Liver (tissue), 9 donors: Measurements from ENCODE around the gene NFRKB. TPM values are rescaled to one million over a fixed set of nuclear protein-coding genes. Genes with fewer than 3 reads are reported as not detected.

Experiments used
- DNase-seq: peaks from one replicate; pipeline ENCODE4 v3.0.0-alpha.2; 2017; ENCODE audit warnings: low spot score
- H3K27ac ChIP-seq, 2 donors: one replicate each; pipeline ENCODE4 v1.7.0; 2013; ENCODE audit warnings: inconsistent platforms in 2 of 2, low read length in 2 of 2, control low read depth in 1 of 2, low read depth in 1 of 2, mild to moderate bottlenecking in 1 of 2
- H3K27me3 ChIP-seq, 4 donors: one replicate each; pipeline versions ENCODE4 v1.6.1 to v1.7.0; 2013; ENCODE audit warnings: low read length in 3 of 4, inconsistent platforms in 1 of 4, mild to moderate bottlenecking in 1 of 4, moderate library complexity in 1 of 4; ENCODE audit not compliant: control insufficient read depth in 4 of 4, insufficient read depth in 4 of 4
- H3K36me3 ChIP-seq, 4 donors: one replicate each; pipeline versions ENCODE4 v1.6.1 to v1.7.0; 2013; ENCODE audit warnings: low read length in 3 of 4, mild to moderate bottlenecking in 3 of 4, low read depth in 1 of 4, moderate library complexity in 1 of 4; ENCODE audit not compliant: control insufficient read depth in 4 of 4, insufficient read depth in 3 of 4
- H3K4me1 ChIP-seq, 4 donors: one replicate each; pipeline versions ENCODE4 v1.6.1 to v1.7.0; 2013; ENCODE audit warnings: low read length in 3 of 4, mild to moderate bottlenecking in 3 of 4, moderate library complexity in 1 of 4; ENCODE audit not compliant: control insufficient read depth in 4 of 4, insufficient read depth in 4 of 4
- H3K4me3 ChIP-seq, 3 donors: one replicate each; pipeline versions ENCODE4 v1.6.1 to v1.7.0; 2013; ENCODE audit warnings: low read length in 3 of 3, control low read depth in 1 of 3, low read depth in 1 of 3, mild to moderate bottlenecking in 1 of 3
- H3K9ac ChIP-seq, 2 donors: one replicate each; pipeline ENCODE4 v1.7.0; 2013; ENCODE audit warnings: low read length in 2 of 2, mild to moderate bottlenecking in 2 of 2, moderate library complexity in 2 of 2, control low read depth in 1 of 2, low read depth in 1 of 2
- H3K9me3 ChIP-seq, 4 donors: one replicate each; pipeline versions ENCODE4 v1.6.1 to v1.7.0; 2013; ENCODE audit warnings: low read length in 3 of 4; ENCODE audit not compliant: control insufficient read depth in 4 of 4
- EGR1 ChIP-seq, 2 donors: IDR thresholded peaks; 2 replicates each; pipeline ENCODE4 v1.6.1; 2016 to 2018; ENCODE audit warnings: antibody characterized with exemption in 2 of 2, low read depth in 2 of 2
- FOXA1 ChIP-seq: IDR thresholded peaks from 2 replicates; pipeline ENCODE4 v1.6.1; 2016; ENCODE audit warnings: antibody characterized with exemption
- FOXA2 ChIP-seq: IDR thresholded peaks from 2 replicates; pipeline ENCODE4 v1.6.1; 2016; ENCODE audit warnings: antibody characterized with exemption
- HNF4A ChIP-seq, 2 donors: conservative IDR thresholded peaks; 2 replicates each; pipeline ENCODE4 v1.6.1; 2016; ENCODE audit warnings: antibody characterized with exemption in 2 of 2, mild to moderate bottlenecking in 2 of 2
- HNF4G ChIP-seq: IDR thresholded peaks from 2 replicates; pipeline ENCODE4 v1.6.1; 2016; ENCODE audit warnings: antibody characterized with exemption
- JUND ChIP-seq, 2 donors: IDR thresholded peaks; 2 replicates each; pipeline ENCODE4 v1.6.1; 2016; ENCODE audit warnings: antibody characterized with exemption in 2 of 2
- NR2F2 ChIP-seq: IDR thresholded peaks from 2 replicates; pipeline ENCODE4 v1.6.1; 2016; ENCODE audit warnings: antibody characterized with exemption
- RXRA ChIP-seq, 2 donors: IDR thresholded peaks; 2 replicates each; pipeline ENCODE4 v1.6.1; 2017 to 2018; ENCODE audit warnings: antibody characterized with exemption in 2 of 2, mild to moderate bottlenecking in 1 of 2
- SP1 ChIP-seq: IDR thresholded peaks from 2 replicates; pipeline ENCODE4 v1.6.1; 2018; ENCODE audit warnings: antibody characterized with exemption, mild to moderate bottlenecking
- WGBS: extraction: QIAGEN DNeasy Blood & Tissue Kit; methylation state at CpG from one replicate; pipeline ENCODE4 v1.1.7; 2013; 5-methylcytosine and 5-hydroxymethylcytosine counted together
- polyA plus RNA-seq, 2 donors: library from polyadenylated mRNA; stranded (reverse) in 1 of 2; unstranded in 1 of 2; fragments of 200-250 nt in 1 of 2; fragments of >200 nt in 1 of 2; fragmentation: Nextera tagmentation in 1 of 2; extraction: Ambion mirVana in 1 of 2; gene quantifications; one replicate each; pipeline versions ENCODE4 v1.2.1 to v1.2.3, GENCODE V29; 2013 to 2015
- total RNA-seq, 2 donors: library from RNA; depleted of rRNA; stranded (reverse); fragments of >200 nt; gene quantifications; one replicate each; pipeline ENCODE4 v1.2.3, GENCODE V29; 2014
- TF ChIP-seq, protein P1 (sequence below): IDR thresholded peaks from 2 replicates; pipeline ENCODE4 v1.6.1; 2016; ENCODE audit warnings: antibody characterized with exemption
- TF ChIP-seq, protein P2 (sequence below): IDR thresholded peaks from 2 replicates; pipeline ENCODE4 v1.6.1; 2016; ENCODE audit warnings: antibody characterized with exemption, mild to moderate bottlenecking
- TF ChIP-seq, protein P3 (sequence below): IDR thresholded peaks from 2 replicates; pipeline ENCODE4 v1.6.1; 2016; ENCODE audit warnings: antibody characterized with exemption
- TF ChIP-seq, protein P4 (sequence below): IDR thresholded peaks from 2 replicates; pipeline ENCODE4 v1.6.1; 2016; ENCODE audit warnings: antibody characterized with exemption
- TF ChIP-seq, protein P5 (sequence below): fragments of 150-350 bp; IDR thresholded peaks from 2 replicates; pipeline ENCODE4 v1.5.1; 2017; ENCODE audit warnings: improper control_type of control experiment, low read depth, low read length; ENCODE audit not compliant: missing input control
- donor health status: healthy.
- donor health status: healthy.
- donor health status: healthy.
- donor health status: healthy.
- donor health status: healthy.

Gene NFRKB
- total and polyA plus RNA-seq, 4 donors = 5.2 to 20.1 (median 8.9) TPM

DNA sequence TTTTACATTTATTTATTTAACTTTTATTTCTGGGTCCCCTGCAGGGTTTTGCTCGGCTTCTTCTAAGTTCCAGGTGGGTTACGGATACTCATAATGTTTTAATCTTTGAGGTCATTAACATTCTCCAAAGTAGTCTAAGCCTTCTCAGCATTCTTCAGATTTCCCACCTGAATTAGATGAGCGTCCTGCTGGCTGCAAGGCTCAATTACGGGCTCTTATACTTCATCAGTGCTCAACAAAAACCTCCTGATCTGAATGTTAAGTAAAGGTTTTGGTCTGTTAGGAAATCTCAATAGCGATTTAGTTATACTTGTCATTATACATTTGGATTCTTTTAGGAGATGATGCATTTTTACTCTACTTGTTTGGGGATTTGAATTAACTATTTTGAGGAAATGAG lies 27.3 kb upstream of the NFRKB start:
- H3K36me3 ChIP-seq = peaks cover 0 to 3% (median 2%) of the 10 kb centered on the region in 4 donors
- no peaks in the 10 kb centered on the region for H3K4me1 ChIP-seq
- no peaks in the 10 kb centered on the region for H3K9me3 ChIP-seq
- H3K4me3 ChIP-seq = no peak overlapping the region
- no peak overlapping the region for H3K9ac ChIP-seq
- DNase-seq = no peak
- TF ChIP-seq HNF4A (conservative IDR thresholded peaks at IDR 0.05) = no peak
- 97% methylated on average over 5 of the region's 5 CpGs for WGBS
- no peaks in the 10 kb centered on the region for H3K27me3 ChIP-seq
- no peak overlapping the region for H3K27ac ChIP-seq

DNA sequence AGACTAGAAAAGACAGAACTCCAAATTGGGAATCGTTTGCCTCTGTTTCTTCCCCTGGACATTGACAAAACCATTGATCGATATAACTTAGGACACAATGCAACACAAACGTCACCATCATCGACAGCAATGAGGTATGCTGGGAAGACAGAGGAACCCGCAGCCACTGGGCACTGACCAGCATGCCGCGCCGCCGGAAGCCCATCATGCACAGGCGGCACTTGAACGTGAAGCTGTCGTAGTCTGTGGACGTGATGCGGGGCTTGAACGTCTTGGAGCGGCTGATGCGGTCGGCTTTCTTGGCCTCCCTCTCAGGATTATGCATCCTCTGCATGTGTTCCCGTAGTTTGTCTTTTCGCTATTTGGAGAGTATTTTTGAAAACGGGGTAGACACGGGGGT lies 23.0 kb upstream of the NFRKB start:
- H3K27me3 ChIP-seq = no peaks in the 10 kb centered on the region
- TF ChIP-seq EGR1 (IDR thresholded peaks at IDR 0.05; ENCODE audit: low read depth in 2 of 2) (no peak), RXRA (IDR thresholded peaks at IDR 0.05) (no peak), HNF4G (no peak), NR2F2 (no peak), SP1 (no peak), HNF4A (conservative IDR thresholded peaks at IDR 0.05) (no peak), FOXA1 (no peak), FOXA2 (no peak)
- TF ChIP-seq, protein P1, sequence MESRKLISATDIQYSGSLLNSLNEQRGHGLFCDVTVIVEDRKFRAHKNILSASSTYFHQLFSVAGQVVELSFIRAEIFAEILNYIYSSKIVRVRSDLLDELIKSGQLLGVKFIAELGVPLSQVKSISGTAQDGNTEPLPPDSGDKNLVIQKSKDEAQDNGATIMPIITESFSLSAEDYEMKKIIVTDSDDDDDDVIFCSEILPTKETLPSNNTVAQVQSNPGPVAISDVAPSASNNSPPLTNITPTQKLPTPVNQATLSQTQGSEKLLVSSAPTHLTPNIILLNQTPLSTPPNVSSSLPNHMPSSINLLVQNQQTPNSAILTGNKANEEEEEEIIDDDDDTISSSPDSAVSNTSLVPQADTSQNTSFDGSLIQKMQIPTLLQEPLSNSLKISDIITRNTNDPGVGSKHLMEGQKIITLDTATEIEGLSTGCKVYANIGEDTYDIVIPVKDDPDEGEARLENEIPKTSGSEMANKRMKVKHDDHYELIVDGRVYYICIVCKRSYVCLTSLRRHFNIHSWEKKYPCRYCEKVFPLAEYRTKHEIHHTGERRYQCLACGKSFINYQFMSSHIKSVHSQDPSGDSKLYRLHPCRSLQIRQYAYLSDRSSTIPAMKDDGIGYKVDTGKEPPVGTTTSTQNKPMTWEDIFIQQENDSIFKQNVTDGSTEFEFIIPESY = no peak
- TF ChIP-seq, protein P2, sequence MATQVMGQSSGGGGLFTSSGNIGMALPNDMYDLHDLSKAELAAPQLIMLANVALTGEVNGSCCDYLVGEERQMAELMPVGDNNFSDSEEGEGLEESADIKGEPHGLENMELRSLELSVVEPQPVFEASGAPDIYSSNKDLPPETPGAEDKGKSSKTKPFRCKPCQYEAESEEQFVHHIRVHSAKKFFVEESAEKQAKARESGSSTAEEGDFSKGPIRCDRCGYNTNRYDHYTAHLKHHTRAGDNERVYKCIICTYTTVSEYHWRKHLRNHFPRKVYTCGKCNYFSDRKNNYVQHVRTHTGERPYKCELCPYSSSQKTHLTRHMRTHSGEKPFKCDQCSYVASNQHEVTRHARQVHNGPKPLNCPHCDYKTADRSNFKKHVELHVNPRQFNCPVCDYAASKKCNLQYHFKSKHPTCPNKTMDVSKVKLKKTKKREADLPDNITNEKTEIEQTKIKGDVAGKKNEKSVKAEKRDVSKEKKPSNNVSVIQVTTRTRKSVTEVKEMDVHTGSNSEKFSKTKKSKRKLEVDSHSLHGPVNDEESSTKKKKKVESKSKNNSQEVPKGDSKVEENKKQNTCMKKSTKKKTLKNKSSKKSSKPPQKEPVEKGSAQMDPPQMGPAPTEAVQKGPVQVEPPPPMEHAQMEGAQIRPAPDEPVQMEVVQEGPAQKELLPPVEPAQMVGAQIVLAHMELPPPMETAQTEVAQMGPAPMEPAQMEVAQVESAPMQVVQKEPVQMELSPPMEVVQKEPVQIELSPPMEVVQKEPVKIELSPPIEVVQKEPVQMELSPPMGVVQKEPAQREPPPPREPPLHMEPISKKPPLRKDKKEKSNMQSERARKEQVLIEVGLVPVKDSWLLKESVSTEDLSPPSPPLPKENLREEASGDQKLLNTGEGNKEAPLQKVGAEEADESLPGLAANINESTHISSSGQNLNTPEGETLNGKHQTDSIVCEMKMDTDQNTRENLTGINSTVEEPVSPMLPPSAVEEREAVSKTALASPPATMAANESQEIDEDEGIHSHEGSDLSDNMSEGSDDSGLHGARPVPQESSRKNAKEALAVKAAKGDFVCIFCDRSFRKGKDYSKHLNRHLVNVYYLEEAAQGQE = no peak
- TF ChIP-seq, protein P3, sequence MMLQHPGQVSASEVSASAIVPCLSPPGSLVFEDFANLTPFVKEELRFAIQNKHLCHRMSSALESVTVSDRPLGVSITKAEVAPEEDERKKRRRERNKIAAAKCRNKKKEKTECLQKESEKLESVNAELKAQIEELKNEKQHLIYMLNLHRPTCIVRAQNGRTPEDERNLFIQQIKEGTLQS = no peak
- TF ChIP-seq, protein P4, sequence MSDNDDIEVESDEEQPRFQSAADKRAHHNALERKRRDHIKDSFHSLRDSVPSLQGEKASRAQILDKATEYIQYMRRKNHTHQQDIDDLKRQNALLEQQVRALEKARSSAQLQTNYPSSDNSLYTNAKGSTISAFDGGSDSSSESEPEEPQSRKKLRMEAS = no peak
- no peak overlapping the region for H3K4me3 ChIP-seq
- no peak for DNase-seq
- WGBS = 97% methylated on average over 22 of the region's 22 CpGs
- H3K9me3 ChIP-seq = no peaks in the 10 kb centered on the region
- H3K27ac ChIP-seq = no peak overlapping the region
- no peak overlapping the region for H3K9ac ChIP-seq
- H3K4me1 ChIP-seq = no peaks in the 10 kb centered on the region
- peaks cover 0 to 20% (median 11%) of the 10 kb centered on the region in 4 donors for H3K36me3 ChIP-seq

DNA sequence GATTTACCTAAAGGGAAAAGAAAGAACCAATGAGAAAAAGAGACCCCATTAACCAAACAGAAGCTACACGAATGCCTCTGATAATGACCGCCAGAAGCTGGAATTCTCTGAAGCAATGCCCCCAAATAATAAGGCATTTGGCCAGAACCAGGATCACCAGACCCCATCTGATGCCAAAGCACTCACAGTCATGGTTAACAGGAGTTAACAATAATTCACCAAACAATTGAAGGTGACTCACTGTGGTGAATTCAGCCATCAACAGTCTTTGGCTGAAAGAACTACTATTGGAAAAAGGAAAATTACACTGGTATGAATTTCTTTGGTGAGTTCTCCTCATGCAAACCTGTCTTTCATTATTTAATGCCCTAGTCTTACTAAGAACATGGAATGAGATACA lies 21.9 kb upstream of the NFRKB start:
- peaks cover 0 to 20% (median 10%) of the 10 kb centered on the region in 4 donors for H3K36me3 ChIP-seq
- WGBS = 98% methylated on average over 2 of the region's 2 CpGs
- H3K9me3 ChIP-seq = no peaks in the 10 kb centered on the region
- TF ChIP-seq, protein P1 = no peak
- TF ChIP-seq RXRA (IDR thresholded peaks at IDR 0.05) = no peak
- TF ChIP-seq, protein P5, sequence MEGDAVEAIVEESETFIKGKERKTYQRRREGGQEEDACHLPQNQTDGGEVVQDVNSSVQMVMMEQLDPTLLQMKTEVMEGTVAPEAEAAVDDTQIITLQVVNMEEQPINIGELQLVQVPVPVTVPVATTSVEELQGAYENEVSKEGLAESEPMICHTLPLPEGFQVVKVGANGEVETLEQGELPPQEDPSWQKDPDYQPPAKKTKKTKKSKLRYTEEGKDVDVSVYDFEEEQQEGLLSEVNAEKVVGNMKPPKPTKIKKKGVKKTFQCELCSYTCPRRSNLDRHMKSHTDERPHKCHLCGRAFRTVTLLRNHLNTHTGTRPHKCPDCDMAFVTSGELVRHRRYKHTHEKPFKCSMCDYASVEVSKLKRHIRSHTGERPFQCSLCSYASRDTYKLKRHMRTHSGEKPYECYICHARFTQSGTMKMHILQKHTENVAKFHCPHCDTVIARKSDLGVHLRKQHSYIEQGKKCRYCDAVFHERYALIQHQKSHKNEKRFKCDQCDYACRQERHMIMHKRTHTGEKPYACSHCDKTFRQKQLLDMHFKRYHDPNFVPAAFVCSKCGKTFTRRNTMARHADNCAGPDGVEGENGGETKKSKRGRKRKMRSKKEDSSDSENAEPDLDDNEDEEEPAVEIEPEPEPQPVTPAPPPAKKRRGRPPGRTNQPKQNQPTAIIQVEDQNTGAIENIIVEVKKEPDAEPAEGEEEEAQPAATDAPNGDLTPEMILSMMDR = no peak
- TF ChIP-seq JUND (IDR thresholded peaks at IDR 0.05) = no peak
- no peak for TF ChIP-seq HNF4A (conservative IDR thresholded peaks at IDR 0.05)
- no peak for TF ChIP-seq HNF4G
- TF ChIP-seq EGR1 (IDR thresholded peaks at IDR 0.05; ENCODE audit: low read depth in 2 of 2) = no peak
- TF ChIP-seq FOXA2 = no peak

More for the DNA sequence above, 21.9 kb upstream of the NFRKB start:
- no peak for DNase-seq
- no peaks in the 10 kb centered on the region for H3K27me3 ChIP-seq
- H3K4me3 ChIP-seq = no peak overlapping the region
- no peak overlapping the region for H3K9ac ChIP-seq
- H3K27ac ChIP-seq = no peak overlapping the region
- H3K4me1 ChIP-seq = no peaks in the 10 kb centered on the region
